Stimulated activated CD4-positive, alpha-beta T cell treated with anti-CD3 and anti-CD28 coated beads, Interleukin-12 subunit alpha, Interleukin-12 subunit beta, amount 100 ng/mL, for 4 hours (primary cell): ENCODE results near the gene CSTPP1.
"Not testable (repeated sequence)": the region's sequence is repeated elsewhere in the genome, so short reads cannot be mapped to it uniquely, and the experiment has no call there.

Experiments used
- DNase-seq: peaks from one replicate; pipeline ENCODE4 v3.0.0-alpha.2; 2020

CSTPP1 gene

DNA sequence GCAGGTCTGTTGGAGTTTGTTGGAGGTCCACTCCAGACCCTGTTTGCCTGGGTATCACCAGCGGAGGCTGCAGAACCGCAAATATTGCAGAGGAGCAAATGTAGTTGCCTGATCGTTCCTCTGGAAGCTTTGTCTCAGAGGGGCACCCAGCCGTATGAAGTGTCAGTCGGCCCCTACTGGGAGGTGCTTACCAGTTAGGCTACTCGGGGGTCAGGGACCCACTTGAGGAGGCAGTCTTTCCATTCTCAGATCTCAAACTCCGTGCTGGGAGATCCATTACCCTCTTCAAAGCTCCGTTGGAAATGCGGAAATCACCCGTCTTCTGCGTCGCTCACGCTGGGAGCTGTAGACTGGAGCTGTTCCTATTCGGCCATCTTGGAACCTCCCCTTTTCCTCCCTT, 61.2 kb downstream of the CSTPP1 start:
- not testable (repeated sequence) for DNase-seq

DNA sequence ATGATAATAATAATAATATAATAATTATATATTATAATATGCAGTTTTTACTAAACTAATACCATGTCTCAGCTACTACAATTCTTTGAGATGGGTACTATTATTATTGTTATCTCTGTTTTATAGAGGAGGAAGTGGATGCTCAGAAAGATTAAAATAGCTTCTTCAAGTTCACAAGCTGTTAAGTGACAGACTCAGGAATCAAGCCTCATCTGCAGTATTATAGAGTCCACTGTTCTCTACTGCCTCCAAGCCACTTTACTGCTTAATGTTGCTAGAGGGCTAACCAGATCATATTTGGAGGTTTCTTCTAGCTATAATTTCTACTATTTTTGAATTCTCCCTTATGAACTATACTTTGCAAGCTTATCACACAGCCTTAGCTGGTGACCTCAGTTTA, 62.7 kb downstream of the CSTPP1 start:
- DNase-seq, result no peak

DNA sequence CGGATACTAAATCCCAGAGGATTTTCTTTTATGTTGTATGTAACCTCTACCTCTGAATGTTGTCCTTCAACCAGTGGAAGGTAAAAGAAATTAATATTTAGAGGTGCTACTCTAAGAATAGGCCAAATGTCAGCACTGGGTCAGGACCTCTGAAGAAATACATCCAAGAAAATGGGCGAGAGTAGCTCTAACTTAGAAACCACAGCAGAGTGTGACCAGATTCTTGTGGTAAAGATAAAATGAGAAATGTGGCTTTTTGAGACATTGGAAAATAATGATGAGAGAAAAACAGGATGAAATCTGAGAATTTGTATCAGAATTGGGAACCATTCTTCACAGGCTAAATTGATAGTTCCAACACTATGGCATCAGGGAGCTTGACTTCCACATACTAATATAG, 63.5 kb downstream of the CSTPP1 start:
- DNase-seq, result no peak

DNA sequence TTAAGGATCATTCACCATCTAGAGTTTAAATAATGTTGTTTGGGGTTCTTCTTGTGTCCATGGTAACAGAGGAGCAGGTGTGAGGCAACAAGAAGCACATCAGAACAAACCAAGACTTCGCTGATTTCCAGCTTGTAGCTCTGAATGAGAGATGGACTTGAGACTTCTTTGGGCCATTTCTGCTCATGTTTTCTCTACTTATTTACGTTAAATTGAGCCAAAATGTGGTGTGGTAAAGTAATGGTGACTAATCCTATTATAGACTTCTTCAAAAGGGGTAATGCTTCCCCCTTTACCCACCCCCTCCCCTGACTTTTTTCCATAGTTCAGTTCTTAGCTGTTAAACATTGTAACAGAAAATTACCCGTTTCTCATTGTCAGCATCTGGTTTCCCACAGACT, 65.2 kb downstream of the CSTPP1 start:
- no peak for DNase-seq

DNA sequence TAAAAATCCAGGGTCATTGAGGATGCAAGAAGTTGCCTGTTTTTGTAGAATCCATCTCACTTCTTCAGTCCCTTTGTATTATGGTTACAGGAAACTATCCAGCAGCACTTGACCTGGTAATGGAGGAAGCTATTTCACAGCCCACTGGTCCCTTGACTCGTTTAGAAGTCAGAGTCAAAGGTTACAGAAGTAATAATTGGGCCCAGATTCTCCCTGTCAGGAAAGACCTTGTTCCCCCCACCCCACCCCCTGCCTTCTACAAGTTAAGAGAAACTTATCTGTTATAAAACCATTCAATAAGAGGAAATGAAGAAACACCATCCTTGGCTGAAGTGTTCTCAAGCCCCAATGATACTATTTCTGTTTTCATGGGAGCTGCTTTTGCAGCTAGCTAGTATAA, 65.8 kb downstream of the CSTPP1 start:
- no peak for DNase-seq

DNA sequence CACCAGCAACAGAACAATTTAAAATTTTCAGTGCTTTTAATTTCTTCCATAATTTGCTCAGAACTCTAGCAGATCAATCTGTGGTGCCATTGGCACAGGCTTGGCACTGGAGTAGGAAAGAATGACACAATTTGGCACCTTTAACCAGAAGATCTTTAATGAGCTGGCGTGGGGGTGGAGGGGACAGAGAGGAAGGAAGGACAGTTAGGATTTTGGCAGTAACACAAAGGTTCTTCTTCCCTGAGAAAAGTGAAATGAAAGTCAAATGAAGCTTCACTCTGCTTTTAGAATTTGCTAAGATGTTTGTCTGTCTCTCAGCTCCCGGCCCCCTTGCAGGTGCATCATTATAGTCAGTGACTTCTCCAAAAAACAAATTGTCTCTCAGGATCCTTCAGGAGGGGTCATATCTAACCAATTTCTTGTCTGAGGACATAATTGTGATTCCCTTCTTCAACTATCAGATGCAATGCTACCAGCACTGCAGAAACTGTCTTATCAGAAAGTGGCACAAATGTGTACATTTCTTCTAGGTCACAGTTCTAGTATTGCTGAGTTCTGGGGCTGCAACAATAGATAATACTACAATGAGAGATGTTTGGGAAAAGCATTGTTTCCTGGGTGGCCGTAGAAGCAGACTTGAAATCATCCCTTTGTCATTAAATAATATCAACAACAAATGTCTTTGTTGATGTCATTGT, 66.8 kb downstream of the CSTPP1 start:
- no peak for DNase-seq

DNA sequence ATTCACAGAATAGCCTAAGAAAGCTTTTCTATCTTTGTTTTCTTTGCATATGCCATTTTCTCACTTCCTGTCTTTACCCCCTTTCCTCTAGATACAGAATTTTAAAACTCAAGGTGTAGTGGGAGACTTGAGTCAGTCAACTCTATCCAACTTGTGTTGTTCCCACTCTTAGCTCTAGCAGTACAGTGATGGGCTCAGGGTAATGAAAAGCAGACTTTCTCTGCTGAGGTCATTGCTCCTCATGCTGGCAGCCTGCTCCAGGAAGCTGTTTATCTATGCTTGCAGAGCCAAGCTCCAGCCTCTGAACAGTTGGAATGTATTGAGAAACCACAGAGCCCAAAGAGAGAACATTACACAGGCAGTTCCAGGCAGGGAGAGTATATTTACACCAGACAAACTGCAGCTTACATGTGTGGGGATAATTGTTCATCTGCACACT, 68.1 kb downstream of the CSTPP1 start:
- DNase-seq, result no peak

DNA sequence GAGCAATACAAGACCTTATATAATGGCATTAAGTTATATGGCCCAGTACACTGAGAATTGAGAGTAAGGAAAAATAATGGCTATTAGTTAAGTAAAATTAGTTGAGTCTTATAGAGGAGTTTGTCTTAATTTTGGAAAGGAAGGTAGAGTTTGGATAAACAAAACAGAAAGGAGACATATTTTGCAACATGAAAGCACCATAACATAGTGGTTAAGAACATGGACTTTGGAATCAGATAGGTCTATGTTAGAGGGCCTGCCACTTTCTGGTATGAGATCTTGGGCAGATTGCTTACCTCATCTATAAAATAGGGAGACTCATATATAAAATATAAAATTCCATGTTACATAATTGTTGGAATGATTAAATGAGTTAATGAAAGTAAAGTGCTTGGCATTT, 68.9 kb downstream of the CSTPP1 start:
- no peak for DNase-seq

DNA sequence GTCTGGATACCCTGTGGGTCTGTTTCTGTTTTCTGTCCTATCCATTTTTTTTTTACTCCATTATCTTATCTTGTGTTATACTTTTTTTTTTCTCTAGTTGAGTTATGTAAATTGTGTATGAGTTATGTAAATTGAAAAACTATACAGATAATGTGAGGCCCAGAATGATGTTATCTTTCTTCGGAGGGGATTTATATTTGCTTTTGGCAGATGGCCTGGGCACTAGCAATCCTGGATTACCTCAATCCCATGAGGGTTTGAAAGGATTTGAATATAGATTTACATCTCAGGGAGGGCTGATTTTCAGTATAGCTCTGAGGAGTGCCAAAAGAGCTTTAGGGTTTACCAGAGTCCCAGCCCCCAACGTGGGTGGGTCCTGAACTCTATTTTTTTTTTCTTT, 71.0 kb downstream of the CSTPP1 start:
- no peak for DNase-seq

DNA sequence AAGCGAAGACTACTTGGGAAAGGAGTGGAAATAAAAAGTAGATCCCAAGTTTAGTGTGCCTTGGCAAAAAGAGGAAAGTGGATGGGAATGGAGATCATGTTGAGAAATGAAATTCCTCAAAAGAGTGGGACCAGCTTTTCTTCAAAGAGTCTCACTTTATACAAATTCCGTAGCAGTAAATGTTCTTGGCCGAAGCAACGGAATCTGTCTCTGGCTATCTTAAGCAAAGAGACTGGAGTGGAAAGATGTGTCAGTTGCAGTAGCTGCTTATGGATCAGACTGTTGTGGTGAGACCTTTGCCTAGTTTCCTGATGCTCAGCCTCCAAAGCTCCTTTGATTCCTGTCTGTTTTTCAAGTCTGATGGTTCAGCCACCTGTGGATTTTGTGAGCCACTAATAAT, 73.6 kb downstream of the CSTPP1 start:
- DNase-seq, result no peak

DNA sequence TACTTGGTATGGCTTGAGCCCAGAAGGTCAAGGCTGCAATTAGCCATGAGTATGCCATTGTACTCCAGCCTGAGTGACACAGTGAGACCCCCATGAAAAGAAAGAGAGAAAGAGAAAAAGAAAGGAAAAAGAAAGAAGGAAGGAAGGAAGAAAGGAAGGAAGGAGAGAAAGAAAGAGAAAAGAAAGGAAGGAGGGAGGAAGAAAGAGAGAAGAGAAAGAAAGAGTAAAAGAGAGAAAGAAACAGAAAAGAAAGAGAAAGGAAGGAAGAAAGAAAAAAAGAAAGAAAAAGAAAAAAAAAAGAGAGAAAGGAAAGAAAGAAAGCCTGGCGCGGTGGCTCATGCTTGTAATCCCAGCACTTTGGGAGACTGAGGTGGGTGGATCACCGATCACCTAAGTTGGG, 77.5 kb downstream of the CSTPP1 start:
- DNase-seq, result no peak

DNA sequence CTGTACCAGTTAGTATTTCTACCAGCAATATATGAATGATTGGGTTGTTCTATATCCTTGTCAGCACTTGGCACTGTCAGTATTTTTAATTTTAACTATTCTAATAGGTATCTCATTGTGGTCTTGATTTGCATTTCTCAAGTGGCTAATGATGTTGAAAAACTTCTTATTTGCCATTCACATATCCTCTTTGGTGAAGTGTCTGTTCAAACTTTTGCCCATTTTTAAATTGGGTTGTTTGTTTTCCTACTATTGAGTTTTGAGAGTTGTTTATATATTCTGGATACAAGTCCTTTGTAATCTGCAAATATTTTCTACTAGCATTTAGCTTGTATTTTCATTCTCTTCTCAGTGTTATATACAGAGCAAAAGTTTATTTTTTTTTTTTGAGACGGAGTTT, 82.1 kb downstream of the CSTPP1 start:
- no peak for DNase-seq

DNA sequence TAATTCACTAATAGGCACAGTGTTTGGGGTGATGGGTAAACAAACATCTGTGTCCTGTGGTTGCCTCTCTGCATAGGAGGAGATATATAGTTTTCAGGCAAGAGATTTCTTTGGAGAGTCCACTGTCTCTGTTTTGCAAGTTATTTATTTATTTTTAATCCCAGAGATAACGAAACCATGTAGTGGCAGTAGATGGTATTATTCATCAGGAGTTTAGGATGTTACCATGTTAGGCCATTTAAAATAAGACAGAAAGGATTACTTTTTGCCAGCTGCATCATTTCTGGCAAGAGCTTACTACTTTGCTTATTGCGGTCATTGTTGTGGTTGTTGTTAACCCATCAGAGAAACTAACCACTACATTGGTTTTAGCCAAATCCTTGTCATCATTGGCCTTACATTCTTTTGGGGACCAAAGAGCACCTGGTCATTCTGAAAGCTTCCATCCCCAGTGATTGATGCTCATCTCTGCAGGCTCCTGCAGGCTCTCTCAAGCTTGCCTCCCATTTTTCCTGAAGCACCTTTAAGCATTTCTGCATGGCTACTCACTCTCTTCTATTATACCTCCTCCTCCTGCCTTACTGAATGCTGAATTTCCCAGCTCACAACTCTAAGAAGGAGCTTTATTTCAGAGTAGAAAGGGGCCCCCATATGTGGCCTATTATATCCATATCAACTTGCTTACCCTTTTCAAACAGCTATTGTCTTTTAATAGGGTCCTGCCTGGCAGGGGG, 84.4 kb downstream of the CSTPP1 start:
- no peak for DNase-seq

DNA sequence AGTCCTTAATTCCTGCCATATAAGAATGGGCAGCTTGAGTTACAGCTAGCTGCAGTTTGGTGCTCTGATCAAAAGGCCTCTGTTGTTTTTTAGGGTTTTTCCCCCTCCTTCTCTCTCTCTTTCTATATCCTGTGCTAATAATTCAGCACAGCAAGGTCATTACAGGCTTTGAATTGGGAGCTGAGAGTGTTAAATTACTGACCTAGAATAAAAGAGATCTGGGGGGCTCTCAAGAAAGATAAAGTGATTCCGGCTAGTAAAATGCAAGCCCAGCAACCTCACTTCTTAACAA, 84.9 kb downstream of the CSTPP1 start:
- no peak for DNase-seq

DNA sequence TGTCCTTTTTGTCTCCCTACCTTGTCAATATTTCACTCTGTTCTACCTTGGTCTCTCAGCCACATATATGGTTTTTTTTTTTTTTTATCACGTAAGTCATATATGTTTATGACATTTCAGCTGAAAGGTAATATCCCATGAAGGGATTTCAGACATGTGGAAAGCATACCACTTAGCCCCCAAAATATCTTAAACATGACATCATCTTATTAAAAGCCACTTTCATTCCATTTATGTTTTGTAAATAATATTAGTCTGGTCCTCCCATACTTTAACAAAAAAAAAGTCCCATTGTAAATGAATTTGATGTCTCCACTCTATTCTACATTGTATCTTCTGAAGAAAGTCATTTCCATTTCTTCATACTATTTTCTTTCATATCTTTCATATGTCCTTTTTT, 85.4 kb downstream of the CSTPP1 start:
- DNase-seq, result no peak

DNA sequence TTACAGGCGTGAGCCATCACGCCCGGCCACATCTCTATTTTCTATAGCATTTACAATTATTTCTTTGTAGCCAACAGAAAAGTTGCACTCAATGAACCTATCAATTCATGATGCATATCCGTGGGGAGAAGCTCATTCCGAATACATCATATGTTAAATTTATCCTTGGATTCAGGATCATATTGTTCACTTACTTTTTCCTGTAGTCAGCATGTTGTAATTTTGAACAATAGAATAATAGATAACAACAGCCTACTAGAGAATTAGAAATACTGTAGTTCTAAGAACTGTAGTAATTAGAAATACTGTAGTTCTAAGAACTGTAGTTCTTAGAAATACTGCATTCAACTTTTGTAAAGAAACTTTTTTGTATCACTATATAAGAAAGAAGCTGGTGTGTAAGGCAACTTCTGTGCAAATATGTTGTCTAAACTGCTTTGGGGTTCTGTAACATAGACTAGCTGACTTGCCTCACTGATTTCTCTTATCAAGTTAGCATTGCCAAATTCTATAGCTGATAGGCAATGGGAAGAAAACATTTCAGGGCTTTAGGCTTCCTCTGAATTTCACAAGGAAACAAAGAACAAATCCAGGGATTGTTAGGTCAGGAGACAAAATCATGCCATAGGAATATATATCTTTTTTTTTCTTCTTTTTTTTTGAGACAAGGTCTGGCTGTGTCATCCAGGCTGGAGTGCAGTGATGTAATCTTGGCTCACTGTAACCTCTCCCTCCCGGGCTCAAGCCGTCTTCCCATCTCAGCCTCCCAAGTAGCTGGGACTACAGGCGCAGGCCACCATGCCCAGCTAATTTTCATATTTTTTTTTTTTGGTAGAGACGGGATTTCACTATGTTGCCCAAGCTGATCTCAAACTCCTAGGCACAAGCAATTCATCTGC, 91.9 kb downstream of the CSTPP1 start:
- DNase-seq, result no peak

DNA sequence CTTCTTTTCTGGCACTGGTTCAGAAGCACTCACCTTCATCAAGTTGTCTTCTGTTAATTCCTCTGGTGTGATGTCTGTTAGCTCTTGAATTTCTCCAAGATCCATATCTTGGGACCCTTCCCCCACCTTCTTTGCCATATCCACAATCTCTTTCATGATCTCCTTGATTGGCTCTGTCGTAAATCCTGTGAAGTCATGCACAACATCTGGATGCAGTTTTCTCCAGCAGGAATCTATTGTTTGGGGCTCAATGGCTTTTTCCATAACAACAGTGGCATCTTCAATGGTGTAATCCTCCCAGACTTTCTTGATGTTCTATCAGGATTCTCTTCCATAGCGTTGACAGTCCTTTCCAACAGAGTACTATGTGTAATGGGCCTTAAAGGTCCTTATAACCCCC, 96.9 kb downstream of the CSTPP1 start:
- DNase-seq, result no peak

DNA sequence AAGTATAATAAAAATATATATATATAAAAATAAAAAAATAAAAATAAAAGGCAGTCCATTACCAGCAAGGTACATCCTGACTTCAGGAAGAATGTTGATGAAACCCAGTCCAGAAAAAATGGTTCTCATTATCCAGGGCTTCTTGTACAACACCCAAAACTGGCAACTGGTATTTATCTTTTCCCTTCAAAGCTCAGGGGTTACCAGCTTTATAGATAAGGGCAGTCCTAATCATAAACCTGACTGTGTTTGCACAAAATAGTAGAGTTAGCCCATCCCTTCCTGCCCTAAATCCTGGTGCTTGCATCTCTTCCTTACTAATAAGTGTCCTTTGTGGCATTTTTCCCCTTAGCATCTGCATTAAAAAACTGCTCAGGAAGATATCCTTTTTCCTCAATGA, 97.5 kb downstream of the CSTPP1 start:
- DNase-seq, result no peak

DNA sequence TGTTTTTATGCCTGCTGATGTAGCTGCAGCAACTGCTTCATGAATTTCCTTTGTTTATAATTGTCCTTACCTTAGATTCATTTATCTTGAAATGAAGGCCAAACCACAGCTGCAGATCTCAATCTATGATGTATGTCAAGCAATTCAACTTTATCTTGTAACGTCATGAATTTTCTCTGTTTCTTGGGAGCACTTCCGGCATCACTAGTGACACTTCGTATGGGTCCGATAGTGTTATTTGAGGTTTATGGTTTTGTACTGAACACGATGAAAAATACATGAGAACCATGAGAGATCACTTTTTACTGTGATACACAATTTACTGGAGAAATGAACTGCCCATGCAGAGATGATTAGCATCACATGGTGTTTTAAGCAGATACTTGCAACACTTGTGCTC, 98.5 kb downstream of the CSTPP1 start:
- DNase-seq, result no peak

DNA sequence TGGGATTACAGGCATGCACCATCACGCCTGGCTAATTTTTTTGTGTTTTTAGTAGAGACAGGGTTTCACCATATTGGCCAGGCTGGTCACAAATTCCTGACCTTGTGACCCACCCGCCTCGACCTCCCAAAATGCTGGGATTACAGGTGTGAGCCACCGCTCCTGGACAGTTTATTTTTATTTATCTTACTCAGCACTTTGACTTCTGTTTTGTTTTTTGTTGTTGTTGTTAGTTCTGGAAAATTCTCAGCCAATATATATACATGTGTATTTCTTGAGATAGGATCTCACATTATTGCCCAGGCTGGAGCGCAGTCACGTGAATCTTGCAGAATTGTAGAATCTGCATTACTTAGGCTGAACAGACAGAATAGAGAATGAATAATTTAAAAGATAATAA, 107.6 kb downstream of the CSTPP1 start:
- no peak for DNase-seq

DNA sequence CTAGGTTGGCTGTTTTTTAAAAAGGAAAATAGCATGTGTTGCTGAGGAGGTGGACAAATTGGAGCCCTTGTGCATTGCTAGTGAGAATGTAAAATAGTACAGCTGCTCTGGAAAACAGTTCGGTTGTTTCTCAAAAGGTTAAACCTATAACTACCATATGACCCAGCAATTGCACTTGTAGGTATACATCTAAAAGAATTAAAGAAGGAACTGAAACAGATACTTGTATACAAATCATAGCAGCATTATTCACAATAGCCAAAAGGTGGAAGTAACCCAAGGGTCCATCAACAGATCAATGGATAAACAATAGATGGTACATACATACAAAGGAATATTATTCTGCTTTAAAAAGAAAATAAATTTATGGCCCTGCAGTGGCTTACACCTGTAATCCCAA, 111.4 kb downstream of the CSTPP1 start:
- DNase-seq, result no peak

DNA sequence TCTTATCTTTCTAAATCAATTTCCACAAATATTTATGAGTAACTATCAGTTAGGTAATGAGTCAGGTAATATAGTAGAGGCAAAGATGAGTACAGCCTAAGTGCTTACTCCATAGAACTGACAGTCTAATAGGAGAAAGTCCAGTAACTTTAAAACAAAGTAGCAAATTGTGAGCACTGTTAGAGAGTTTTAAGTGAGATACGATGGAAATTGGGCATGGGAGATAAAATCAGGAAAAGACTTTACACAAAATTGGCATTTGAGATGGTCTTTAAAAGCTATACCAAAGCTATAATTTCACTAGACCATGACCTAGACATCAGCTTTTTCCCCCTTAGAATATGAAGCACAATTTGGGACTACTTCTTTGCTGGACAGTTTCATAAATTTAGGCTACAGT, 113.7 kb downstream of the CSTPP1 start:
- no peak for DNase-seq

DNA sequence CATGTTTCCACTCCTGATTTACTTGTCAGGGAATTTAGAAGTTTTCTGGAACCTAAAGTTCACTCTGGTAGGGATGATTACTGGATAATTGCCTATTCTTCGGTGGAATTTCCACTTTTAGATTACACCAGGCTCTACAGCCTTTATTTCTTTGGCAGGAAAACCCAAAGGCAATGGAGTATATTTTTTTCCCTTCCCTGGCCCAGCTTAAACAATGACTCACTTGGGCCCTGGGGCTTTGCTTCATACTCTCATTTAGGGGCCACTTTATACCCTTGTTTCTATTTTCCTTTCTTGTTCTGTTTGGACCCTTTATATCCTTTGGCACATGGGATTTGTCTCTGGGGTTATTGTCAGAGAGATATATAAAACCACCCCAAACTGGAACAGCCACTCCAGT, 114.7 kb downstream of the CSTPP1 start:
- no peak for DNase-seq

DNA sequence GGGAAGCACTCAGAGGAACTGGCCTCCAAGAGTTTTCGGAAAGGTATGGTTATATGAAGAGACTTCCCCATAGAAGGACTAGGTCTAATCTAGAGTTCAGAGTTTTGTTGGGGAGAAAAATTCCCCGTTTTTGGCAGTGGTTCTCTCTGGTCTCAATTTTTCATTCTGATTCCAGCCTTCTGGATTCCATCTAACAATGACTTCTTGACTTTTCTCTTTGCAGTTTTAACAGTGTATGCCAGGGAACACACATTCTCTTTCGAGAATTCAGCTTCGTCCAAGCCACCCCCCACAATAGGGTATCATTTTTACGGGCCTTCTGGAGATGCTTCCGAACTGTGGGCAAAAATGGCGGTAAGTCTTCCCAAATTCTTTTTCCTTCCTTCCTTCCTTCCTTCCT, 115.6 kb downstream of the CSTPP1 start:
- no peak for DNase-seq
